Mesenchymal stem cell (in vitro differentiated cells and primary cell): ENCODE data around the gene GAS7.

Experiments used
- DNase-seq: peaks from one replicate; pipeline ENCODE4 v3.0.0-alpha.2; 2013
- H2AFZ ChIP-seq: one replicate; pipeline ENCODE4 v1.6.1; 2013; ENCODE audit warnings: low read depth, mild to moderate bottlenecking, control low read depth, inconsistent platforms, low read length, moderate library complexity
- H2AK5ac ChIP-seq: 2 replicates; pipeline ENCODE4 v1.6.1; 2013; ENCODE audit warnings: low read length, moderate library complexity, mild to moderate bottlenecking, inconsistent platforms; ENCODE audit not compliant: severe bottlenecking
- H2BK120ac ChIP-seq: one replicate; pipeline ENCODE4 v1.6.1; 2013; ENCODE audit warnings: low read depth, mild to moderate bottlenecking, inconsistent platforms, low read length, moderate library complexity
- H2BK12ac ChIP-seq, 2 experiments: one replicate each; pipeline ENCODE4 v1.6.1; 2013; ENCODE audit warnings: inconsistent platforms in 2 of 2, low read length in 2 of 2, mild to moderate bottlenecking in 2 of 2, moderate library complexity in 2 of 2, control low read depth in 1 of 2
- H2BK15ac ChIP-seq: one replicate; pipeline ENCODE4 v1.6.1; 2013; ENCODE audit warnings: mild to moderate bottlenecking, low read depth, inconsistent platforms; ENCODE audit not compliant: poor library complexity, severe bottlenecking
- H2BK5ac ChIP-seq: 2 replicates; pipeline ENCODE4 v1.6.1; 2013; ENCODE audit warnings: low read depth, mild to moderate bottlenecking, low read length, control low read depth, inconsistent platforms; ENCODE audit not compliant: poor library complexity, severe bottlenecking
- H3K14ac ChIP-seq, 2 experiments: one replicate each; pipeline ENCODE4 v1.6.1; 2013; ENCODE audit warnings: inconsistent platforms in 2 of 2, low read length in 2 of 2, control low read depth in 1 of 2, mild to moderate bottlenecking in 1 of 2, moderate library complexity in 1 of 2
- H3K18ac ChIP-seq, 2 experiments: one replicate each; pipeline ENCODE4 v1.6.1; 2013; ENCODE audit warnings: inconsistent platforms in 2 of 2, low read length in 2 of 2, control low read depth in 1 of 2, low read depth in 1 of 2, mild to moderate bottlenecking in 1 of 2
- H3K23ac ChIP-seq, 2 experiments: one replicate each; pipeline ENCODE4 v1.6.1; 2013; ENCODE audit warnings: inconsistent platforms in 2 of 2, low read length in 2 of 2, mild to moderate bottlenecking in 2 of 2, moderate library complexity in 2 of 2, control low read depth in 1 of 2
- H3K27ac ChIP-seq: 2 replicates; pipeline ENCODE4 v1.5.1; 2013; ENCODE audit warnings: mild to moderate bottlenecking, moderate library complexity, low read length, control low read depth, inconsistent platforms; ENCODE audit not compliant: poor library complexity, severe bottlenecking
- H3K27me3 ChIP-seq, 2 experiments: 2 replicates each; pipeline versions ENCODE4 v1.6.1 to v1.7.0; 2013; ENCODE audit warnings: low read length in 2 of 2, mild to moderate bottlenecking in 2 of 2, moderate library complexity in 2 of 2, control low read depth in 1 of 2, inconsistent platforms in 1 of 2; ENCODE audit not compliant: control insufficient read depth in 1 of 2, insufficient read depth in 1 of 2
- H3K36me3 ChIP-seq, 2 experiments: 2 replicates each; pipeline versions ENCODE4 v1.6.1 to v1.7.0; 2013; ENCODE audit warnings: low read length in 2 of 2, control low read depth in 1 of 2, inconsistent platforms in 1 of 2, low read depth in 1 of 2, mild to moderate bottlenecking in 1 of 2; ENCODE audit not compliant: insufficient read depth in 2 of 2, control insufficient read depth in 1 of 2
- H3K4ac ChIP-seq, 2 experiments: one replicate each; pipeline ENCODE4 v1.6.1; 2013; ENCODE audit warnings: inconsistent platforms in 2 of 2, low read length in 2 of 2, mild to moderate bottlenecking in 2 of 2, moderate library complexity in 2 of 2, control low read depth in 1 of 2, low read depth in 1 of 2
- H3K4me1 ChIP-seq: 2 replicates; pipeline ENCODE4 v1.6.1; 2013; ENCODE audit warnings: low read depth, low read length, control low read depth; ENCODE audit not compliant: control insufficient read depth, insufficient read depth
- H3K4me2 ChIP-seq: 2 replicates; pipeline ENCODE4 v1.6.1; 2013; ENCODE audit warnings: low read length, mild to moderate bottlenecking, inconsistent platforms; ENCODE audit not compliant: poor library complexity, severe bottlenecking
- H3K4me3 ChIP-seq, 2 experiments: 2 replicates each; pipeline versions ENCODE4 v1.5.1 to v1.7.0; 2013; ENCODE audit warnings: low read length in 2 of 2, mild to moderate bottlenecking in 2 of 2, control low read depth in 1 of 2, low read depth in 1 of 2; ENCODE audit not compliant: insufficient read depth in 1 of 2
- H3K79me1 ChIP-seq: replicated peaks from 2 replicates; pipeline ENCODE4 v1.6.1; 2013; ENCODE audit warnings: mild to moderate bottlenecking, control low read depth, low read length, inconsistent platforms; ENCODE audit not compliant: poor library complexity, severe bottlenecking
- H3K9ac ChIP-seq: 2 replicates; pipeline ENCODE4 v1.7.0; 2013; ENCODE audit warnings: mild to moderate bottlenecking, low read length, moderate library complexity
- H3K9me3 ChIP-seq: 2 replicates; pipeline ENCODE4 v1.7.0; 2013; ENCODE audit warnings: mild to moderate bottlenecking, low read length; ENCODE audit not compliant: control insufficient read depth
- H4K8ac ChIP-seq: one replicate; pipeline ENCODE4 v1.6.1; 2013; ENCODE audit warnings: inconsistent platforms, mild to moderate bottlenecking, low read length, moderate library complexity
- H4K91ac ChIP-seq: one replicate; pipeline ENCODE4 v1.6.1; 2013; ENCODE audit warnings: mild to moderate bottlenecking, low read length, inconsistent platforms
- WGBS: methylation state at CpG from one replicate; pipeline ENCODE4 v1.1.7; 2013; ENCODE audit warnings: mixed read lengths; 5-methylcytosine and 5-hydroxymethylcytosine counted together

Gene GAS7

DNA sequence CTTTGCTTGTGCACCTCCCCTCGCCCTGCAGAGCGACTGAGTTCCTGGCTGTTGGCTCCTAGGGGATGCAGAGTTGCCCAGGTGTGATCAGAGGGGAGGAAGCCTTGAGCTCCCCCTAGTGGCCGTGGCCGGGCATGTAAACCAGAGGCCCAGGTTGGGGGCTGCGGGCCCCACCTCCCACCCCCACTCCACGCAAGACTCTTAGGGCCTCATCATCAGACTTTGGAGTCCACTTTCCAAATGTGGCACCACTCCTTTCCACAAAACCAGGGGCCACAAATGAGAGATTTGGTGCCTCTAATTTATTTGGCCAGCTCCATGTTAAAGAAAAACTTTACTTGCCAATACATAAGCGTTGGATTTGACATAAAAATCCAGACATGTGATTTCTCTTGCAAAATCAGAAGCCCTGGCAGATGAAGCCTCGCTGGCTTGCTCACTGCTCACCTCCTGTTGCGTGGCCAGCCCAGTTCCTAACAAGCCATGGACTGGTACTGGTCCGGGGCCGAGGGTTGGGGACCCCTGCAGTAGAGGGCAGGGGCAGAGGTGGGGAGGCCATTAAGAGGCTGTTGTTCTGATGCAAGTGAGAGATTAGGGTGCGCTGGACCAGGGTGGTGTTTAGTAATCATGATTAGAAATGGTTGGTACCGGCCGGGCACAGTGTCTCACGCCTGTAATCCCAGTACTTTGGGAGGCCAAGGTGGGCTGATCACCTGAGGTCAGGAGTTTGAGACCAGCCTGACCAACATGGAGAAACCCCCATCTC is 28.7 kb upstream of the GAS7 start:
- H2AFZ ChIP-seq: no peak overlapping the region

GRCh38 chr17:10224582-10225195 is 26.3 kb upstream of the GAS7 start:
- no peak overlapping the region for H3K4me3 ChIP-seq
- no peak overlapping the region for H2BK15ac ChIP-seq
- no peak overlapping the region for H3K14ac ChIP-seq
- no peak overlapping the region for H4K8ac ChIP-seq
- H2BK5ac ChIP-seq: no peak overlapping the region
- no peak overlapping the region for H3K4ac ChIP-seq
- H3K36me3 ChIP-seq: no peaks in the 10 kb centered on the region
- no peak overlapping the region for H3K23ac ChIP-seq
- 88% methylated on average over 8 of the region's 8 CpGs for WGBS
- H3K9ac ChIP-seq: no peak overlapping the region
- H2AFZ ChIP-seq: no peak overlapping the region
- peak overlapping the region in 1 of 2 experiments; percentile 5 for H3K18ac ChIP-seq
- no peak overlapping the region for H2AK5ac ChIP-seq
- no peak overlapping the region for H2BK120ac ChIP-seq
- H3K9me3 ChIP-seq: peaks cover 8% of the 10 kb centered on the region
- H3K4me2 ChIP-seq: no peak overlapping the region
- peaks cover 0 to 3% of the 10 kb centered on the region in 2 experiments for H3K27me3 ChIP-seq
- H3K27ac ChIP-seq: no peak overlapping the region
- no peak overlapping the region for H2BK12ac ChIP-seq
- H4K91ac ChIP-seq: no peak overlapping the region
- H3K4me1 ChIP-seq: no peaks in the 10 kb centered on the region
- H3K79me1 ChIP-seq: no peaks in the 10 kb centered on the region
- DNase-seq: no peak

More for the DNA sequence above, 28.7 kb upstream of the GAS7 start:
- H3K4me2 ChIP-seq: no peak overlapping the region
- H3K79me1 ChIP-seq: no peaks in the 10 kb centered on the region
- peaks cover 5% of the 10 kb centered on the region for H3K9me3 ChIP-seq
- no peak overlapping the region for H4K8ac ChIP-seq
- H3K23ac ChIP-seq: no peak overlapping the region
- no peak overlapping the region for H4K91ac ChIP-seq
- H2BK120ac ChIP-seq: no peak overlapping the region
- no peak overlapping the region for H3K27ac ChIP-seq
- H2BK15ac ChIP-seq: no peak overlapping the region
- H3K9ac ChIP-seq: no peak overlapping the region
- H3K14ac ChIP-seq: no peak overlapping the region
- 49% methylated on average over 13 of the region's 15 CpGs for WGBS
- H2AK5ac ChIP-seq: no peak overlapping the region
- no peak overlapping the region for H2BK5ac ChIP-seq
- no peaks in the 10 kb centered on the region for H3K4me1 ChIP-seq
- H3K18ac ChIP-seq: no peak overlapping the region
- H3K36me3 ChIP-seq: no peaks in the 10 kb centered on the region
- no peak overlapping the region for H3K4ac ChIP-seq
- H3K27me3 ChIP-seq: peaks cover 0 to 3% of the 10 kb centered on the region in 2 experiments
- no peak overlapping the region for H3K4me3 ChIP-seq
- peak overlapping the region in 1 of 2 experiments; percentile 57 for H2BK12ac ChIP-seq
- DNase-seq: peak; percentile 43

- Histone ChIP-seq H3K23ac (no peak overlapping the region), H3K9me3 (peaks cover 10% of the 10 kb centered on the region), H2BK120ac (no peak overlapping the region), H3K4me1 (peaks cover 5% of the 10 kb centered on the region), H3K4me3 (no peak overlapping the region), H4K8ac (no peak overlapping the region), H2BK5ac (no peak overlapping the region), H4K91ac (no peak overlapping the region), H2BK15ac (no peak overlapping the region), H3K4ac (no peak overlapping the region), H3K27ac (no peak overlapping the region), H3K27me3 (peaks cover 3% of the 10 kb centered on the region in 2 experiments), H3K79me1 (no peaks in the 10 kb centered on the region), H3K9ac (no peak overlapping the region), H2BK12ac (no peak overlapping the region), H3K4me2 (no peak overlapping the region), H3K18ac (no peak overlapping the region), H2AK5ac (no peak overlapping the region), H2AFZ (no peak overlapping the region), H3K36me3 (no peaks in the 10 kb centered on the region), H3K14ac (no peak overlapping the region)
- DNase-seq: no peak
Observed at GRCh38 chr17:10219193-10219592, 20.8 kb upstream of the GAS7 start.

DNA sequence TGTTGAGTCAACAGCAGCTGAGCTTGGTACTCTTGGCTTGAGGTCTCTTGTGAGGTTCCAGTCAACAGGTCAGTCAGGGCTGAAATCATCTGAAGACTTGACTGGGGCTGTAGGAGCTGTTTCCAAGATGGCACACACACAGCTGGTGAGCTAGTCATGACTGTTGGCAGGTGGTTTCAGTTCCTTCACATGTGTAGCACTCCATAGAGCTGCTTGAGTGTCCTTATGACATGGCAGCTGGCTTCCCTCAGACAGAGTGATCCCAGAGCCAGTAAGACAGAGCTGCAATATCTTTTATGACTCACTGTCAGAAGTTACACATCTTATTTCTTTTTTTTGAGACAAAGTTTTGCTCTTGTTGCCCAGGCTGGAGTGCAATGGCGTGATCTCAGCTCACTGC is 19.5 kb upstream of the GAS7 start:
- Histone ChIP-seq H2AFZ (no peak overlapping the region), H3K4me3 (no peak overlapping the region), H3K23ac (no peak overlapping the region), H3K4ac (no peak overlapping the region), H2BK120ac (no peak overlapping the region), H3K79me1 (no peaks in the 10 kb centered on the region), H3K4me2 (no peak overlapping the region), H2BK12ac (no peak overlapping the region), H3K4me1 (peaks cover 5% of the 10 kb centered on the region), H3K36me3 (no peaks in the 10 kb centered on the region), H2BK5ac (no peak overlapping the region), H3K9ac (no peak overlapping the region), H3K18ac (no peak overlapping the region), H3K27me3 (peaks cover 3% of the 10 kb centered on the region in 2 experiments), H3K9me3 (peaks cover 8% of the 10 kb centered on the region), H3K14ac (no peak overlapping the region), H3K27ac (no peak overlapping the region), H2AK5ac (no peak overlapping the region), H4K91ac (no peak overlapping the region), H4K8ac (no peak overlapping the region), H2BK15ac (no peak overlapping the region)
- WGBS: 83% methylated on average over 1 of the region's 1 CpG
- DNase-seq: peak; percentile 68
